OCI-LY1 (cell line): ENCODE results near the gene PRPF19.

Experiments
- H2AFZ ChIP-seq: fragments of 200-600 bp; sonication (generic), shearing (Covaris generic); 2 replicates; pipeline ENCODE4 v1.6.0; 2014; ENCODE audit warnings: antibody characterized with exemption, mild to moderate bottlenecking, low read length
- H3F3A ChIP-seq: fragments of 200-600 bp; sonication (generic), shearing (Covaris generic); 2 replicates; pipeline ENCODE4 v1.6.0; 2014; ENCODE audit warnings: mild to moderate bottlenecking, antibody characterized with exemption, low read length, moderate library complexity; ENCODE audit not compliant: insufficient read depth
- H3K27ac ChIP-seq: fragments of 200-600 bp; sonication (generic); 2 replicates; pipeline ENCODE4 v1.5.1; 2014; ENCODE audit warnings: low read length, mixed run types, mild to moderate bottlenecking, low read depth; ENCODE audit not compliant: poor library complexity, severe bottlenecking
- H3K27me3 ChIP-seq: fragments of 200-600 bp; sonication (generic); 2 replicates; pipeline ENCODE4 v1.6.0; 2014; ENCODE audit warnings: antibody characterized with exemption, mild to moderate bottlenecking, low read length, moderate library complexity; ENCODE audit not compliant: insufficient read depth
- H3K36me3 ChIP-seq: fragments of 200-600 bp; sonication (generic); 2 replicates; pipeline ENCODE4 v1.6.1; 2014; ENCODE audit warnings: mild to moderate bottlenecking, antibody characterized with exemption, low read length, moderate library complexity, mixed read lengths; ENCODE audit not compliant: insufficient read depth
- H3K4me1 ChIP-seq: fragments of 200-600 bp; sonication (generic); 2 replicates; pipeline ENCODE4 v1.5.1; 2014; ENCODE audit warnings: mild to moderate bottlenecking, low read length, moderate library complexity; ENCODE audit not compliant: insufficient read depth, severe bottlenecking
- H3K4me2 ChIP-seq: fragments of 200-600 bp; sonication (generic), shearing (Covaris generic); 2 replicates; pipeline ENCODE4 v1.6.1; 2014; ENCODE audit warnings: low read length
- H3K4me3 ChIP-seq: fragments of 200-600 bp; sonication (generic); 2 replicates; pipeline ENCODE4 v1.5.1; 2014; ENCODE audit warnings: low read length, low read depth, mild to moderate bottlenecking, mixed read lengths; ENCODE audit not compliant: poor library complexity, severe bottlenecking
- H3K79me2 ChIP-seq: fragments of 200-600 bp; shearing (Covaris generic); 2 replicates; pipeline ENCODE4 v1.6.1; 2016; ENCODE audit warnings: mixed run types, low read length, mixed read lengths; ENCODE audit not compliant: insufficient read depth
- H3K9ac ChIP-seq: fragments of 200-600 bp; sonication (generic), shearing (Covaris generic); 2 replicates; pipeline ENCODE4 v1.6.1; 2014; ENCODE audit warnings: mild to moderate bottlenecking, low read length, mixed read lengths
- H3K9me2 ChIP-seq: fragments of 200-600 bp; sonication (generic), shearing (Covaris generic); 2 replicates; pipeline ENCODE4 v1.6.1; 2014; ENCODE audit warnings: low read depth, mild to moderate bottlenecking, low read length, mixed read lengths
- H3K9me3 ChIP-seq: fragments of 200-600 bp; shearing (Covaris generic); 2 replicates; pipeline ENCODE4 v1.6.1; 2014; ENCODE audit warnings: low read length, mixed read lengths
- H4K20me1 ChIP-seq: fragments of 200-600 bp; sonication (generic), shearing (Covaris generic); 2 replicates; pipeline ENCODE4 v1.6.0; 2016; ENCODE audit warnings: mild to moderate bottlenecking, low read length; ENCODE audit not compliant: insufficient read depth
- EZH2 ChIP-seq: fragments of 200-600 bp; sonication (generic), shearing (Covaris generic); IDR thresholded peaks from 2 replicates; pipeline ENCODE4 v1.8.0; 2017; ENCODE audit warnings: borderline replicate concordance, mixed run types, mild to moderate bottlenecking, antibody characterized with exemption, low read length, moderate library complexity, mixed read lengths
- TF ChIP-seq, protein P1 (sequence below): fragments of 200-600 bp; sonication (generic), shearing (Covaris generic); IDR thresholded peaks from 2 replicates; pipeline ENCODE4 v1.5.1; 2017; ENCODE audit warnings: mild to moderate bottlenecking, antibody characterized with exemption, low read length, moderate library complexity, mixed read lengths

PRPF19 gene

GRCh38 chr11:60887556-60887955, 18.8 kb downstream of the PRPF19 start:
- H3K27ac ChIP-seq, result no peak overlapping the region
- H3K36me3 ChIP-seq, result peaks cover 40% of the 10 kb centered on the region; the same call in 1 of the 2 replicates
- H2AFZ ChIP-seq, result no peak overlapping the region
- no peaks in the 10 kb centered on the region for H3K79me2 ChIP-seq
- no peak overlapping the region for H3K9ac ChIP-seq
- TF ChIP-seq EZH2, result no peak
- TF ChIP-seq, protein P1, sequence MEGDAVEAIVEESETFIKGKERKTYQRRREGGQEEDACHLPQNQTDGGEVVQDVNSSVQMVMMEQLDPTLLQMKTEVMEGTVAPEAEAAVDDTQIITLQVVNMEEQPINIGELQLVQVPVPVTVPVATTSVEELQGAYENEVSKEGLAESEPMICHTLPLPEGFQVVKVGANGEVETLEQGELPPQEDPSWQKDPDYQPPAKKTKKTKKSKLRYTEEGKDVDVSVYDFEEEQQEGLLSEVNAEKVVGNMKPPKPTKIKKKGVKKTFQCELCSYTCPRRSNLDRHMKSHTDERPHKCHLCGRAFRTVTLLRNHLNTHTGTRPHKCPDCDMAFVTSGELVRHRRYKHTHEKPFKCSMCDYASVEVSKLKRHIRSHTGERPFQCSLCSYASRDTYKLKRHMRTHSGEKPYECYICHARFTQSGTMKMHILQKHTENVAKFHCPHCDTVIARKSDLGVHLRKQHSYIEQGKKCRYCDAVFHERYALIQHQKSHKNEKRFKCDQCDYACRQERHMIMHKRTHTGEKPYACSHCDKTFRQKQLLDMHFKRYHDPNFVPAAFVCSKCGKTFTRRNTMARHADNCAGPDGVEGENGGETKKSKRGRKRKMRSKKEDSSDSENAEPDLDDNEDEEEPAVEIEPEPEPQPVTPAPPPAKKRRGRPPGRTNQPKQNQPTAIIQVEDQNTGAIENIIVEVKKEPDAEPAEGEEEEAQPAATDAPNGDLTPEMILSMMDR, result peak; percentile 77
- H3K4me1 ChIP-seq, result no peaks in the 10 kb centered on the region
- no peaks in the 10 kb centered on the region for H3K9me2 ChIP-seq
- H3K9me3 ChIP-seq, result no peaks in the 10 kb centered on the region
- no peaks in the 10 kb centered on the region for H3K27me3 ChIP-seq
- H3F3A ChIP-seq, result no peaks in the 10 kb centered on the region
- no peak overlapping the region for H3K4me3 ChIP-seq
- no peak overlapping the region for H3K4me2 ChIP-seq
- H4K20me1 ChIP-seq, result no peaks in the 10 kb centered on the region

GRCh38 chr11:60880643-60881282, 25.6 kb downstream of the PRPF19 start:
- Histone ChIP-seq H3K9me3 (no peaks in the 10 kb centered on the region), H3K27me3 (no peaks in the 10 kb centered on the region), H3K79me2 (no peaks in the 10 kb centered on the region), H3K4me3 (no peak overlapping the region), H3K27ac (no peak overlapping the region), H3K36me3 (peaks cover 24% of the 10 kb centered on the region), H3K9me2 (no peaks in the 10 kb centered on the region), H3K4me1 (no peaks in the 10 kb centered on the region), H3K9ac (no peak overlapping the region), H3F3A (no peaks in the 10 kb centered on the region), H2AFZ (no peak overlapping the region), H4K20me1 (no peaks in the 10 kb centered on the region), H3K4me2 (no peak overlapping the region)
- TF ChIP-seq, protein P1, result no peak
- no peak for TF ChIP-seq EZH2

GRCh38 chr11:60879971-60880588, 26.3 kb downstream of the PRPF19 start:
- no peaks in the 10 kb centered on the region for H3K9me2 ChIP-seq
- H3K27me3 ChIP-seq, result no peaks in the 10 kb centered on the region
- H3F3A ChIP-seq, result no peaks in the 10 kb centered on the region
- no peak overlapping the region for H3K27ac ChIP-seq
- no peaks in the 10 kb centered on the region for H3K4me1 ChIP-seq
- TF ChIP-seq, protein P1, result no peak
- no peak for TF ChIP-seq EZH2
- H3K4me2 ChIP-seq, result no peak overlapping the region
- H3K9ac ChIP-seq, result no peak overlapping the region
- H4K20me1 ChIP-seq, result no peaks in the 10 kb centered on the region
- no peak overlapping the region for H3K4me3 ChIP-seq
- H3K36me3 ChIP-seq, result peaks cover 24% of the 10 kb centered on the region
- no peaks in the 10 kb centered on the region for H3K79me2 ChIP-seq
- H3K9me3 ChIP-seq, result no peaks in the 10 kb centered on the region
- no peak overlapping the region for H2AFZ ChIP-seq
